ENCODE data around the gene C15orf62.
A peak's percentile ranks its signal among the peaks of the same experiment; 100 is the strongest.

The C15orf62 gene

GRCh38 chr15:40785814-40786213, 16.0 kb downstream of the C15orf62 start:
- Mint-ChIP-seq H3K36me3 (ENCODE audit: low read depth) (peaks cover 3% of the 10 kb centered on the region), H3K4me3 (no peak overlapping the region), H3K27ac (no peak overlapping the region), H3K27me3 (no peaks in the 10 kb centered on the region), H3K9me3 (no peaks in the 10 kb centered on the region), H3K4me1 (peaks cover 37% of the 10 kb centered on the region)
- no peak for ATAC-seq
- no peak for DNase-seq

GRCh38 chr15:40787344-40787841, 17.6 kb downstream of the C15orf62 start:
- peak overlapping the region; percentile 29 for H3K4me3 Mint-ChIP-seq

GRCh38 chr15:40787991-40788390, 18.2 kb downstream of the C15orf62 start:
- Mint-ChIP-seq H3K36me3 (ENCODE audit: low read depth) (peaks cover 6% of the 10 kb centered on the region), H3K9me3 (no peaks in the 10 kb centered on the region), H3K27ac (peak overlapping the region; percentile 37), H3K4me1 (peaks cover 35% of the 10 kb centered on the region), H3K4me3 (peak overlapping the region; percentile 29), H3K27me3 (no peaks in the 10 kb centered on the region)
- DNase-seq (no peak), ATAC-seq (no peak)

More at GRCh38 chr15:40787344-40787841, 17.6 kb downstream of the C15orf62 start:
- Mint-ChIP-seq H3K27me3 (no peaks in the 10 kb centered on the region), H3K9me3 (no peaks in the 10 kb centered on the region), H3K27ac (peak overlapping the region; percentile 37), H3K36me3 (ENCODE audit: low read depth) (peaks cover 4% of the 10 kb centered on the region), H3K4me1 (peaks cover 37% of the 10 kb centered on the region)
- peak; percentile 69 for DNase-seq
- peak; percentile 96 for ATAC-seq

GRCh38 chr15:40789119-40789518, 19.3 kb downstream of the C15orf62 start:
- Mint-ChIP-seq H3K9me3 (no peaks in the 10 kb centered on the region), H3K4me1 (peaks cover 46% of the 10 kb centered on the region), H3K4me3 (no peak overlapping the region), H3K36me3 (ENCODE audit: low read depth) (peaks cover 10% of the 10 kb centered on the region), H3K27ac (no peak overlapping the region), H3K27me3 (no peaks in the 10 kb centered on the region)
- ATAC-seq: no peak
- DNase-seq: no peak

GRCh38 chr15:40789999-40790398, 20.2 kb downstream of the C15orf62 start:
- H3K9me3 Mint-ChIP-seq: no peaks in the 10 kb centered on the region
- H3K36me3 Mint-ChIP-seq (ENCODE audit: low read depth): peaks cover 10% of the 10 kb centered on the region
- H3K4me3 Mint-ChIP-seq: no peak overlapping the region
- ATAC-seq (no peak), DNase-seq (no peak)
- H3K4me1 Mint-ChIP-seq: peaks cover 46% of the 10 kb centered on the region
- no peaks in the 10 kb centered on the region for H3K27me3 Mint-ChIP-seq
- no peak overlapping the region for H3K27ac Mint-ChIP-seq

- H3K27me3 Mint-ChIP-seq: no peaks in the 10 kb centered on the region
- peaks cover 46% of the 10 kb centered on the region for H3K4me1 Mint-ChIP-seq
- peaks cover 10% of the 10 kb centered on the region for H3K36me3 Mint-ChIP-seq (ENCODE audit: low read depth)
- DNase-seq (no peak), ATAC-seq (no peak)
- H3K4me3 Mint-ChIP-seq: no peak overlapping the region
- no peak overlapping the region for H3K27ac Mint-ChIP-seq
- H3K9me3 Mint-ChIP-seq: no peaks in the 10 kb centered on the region
Observed at GRCh38 chr15:40790718-40791117, 20.9 kb downstream of the C15orf62 start.

- Mint-ChIP-seq H3K4me3 (no peak overlapping the region), H3K9me3 (no peaks in the 10 kb centered on the region), H3K27ac (no peak overlapping the region), H3K4me1 (peaks cover 37% of the 10 kb centered on the region), H3K27me3 (no peaks in the 10 kb centered on the region), H3K36me3 (ENCODE audit: low read depth) (peaks cover 10% of the 10 kb centered on the region)
- ATAC-seq: no peak
- no peak for DNase-seq
Observed at GRCh38 chr15:40792394-40792793, 22.6 kb downstream of the C15orf62 start.

- Mint-ChIP-seq H3K4me3 (no peak overlapping the region), H3K4me1 (peaks cover 35% of the 10 kb centered on the region), H3K27ac (peak overlapping the region; percentile 12), H3K36me3 (ENCODE audit: low read depth) (peaks cover 18% of the 10 kb centered on the region), H3K27me3 (no peaks in the 10 kb centered on the region), H3K9me3 (no peaks in the 10 kb centered on the region)
- ATAC-seq (peak; percentile 51), DNase-seq (no peak)
Observed at GRCh38 chr15:40793216-40793989, 23.6 kb downstream of the C15orf62 start.

- peaks cover 19% of the 10 kb centered on the region for H3K36me3 Mint-ChIP-seq (ENCODE audit: low read depth)
- ATAC-seq (no peak), DNase-seq (no peak)
- H3K4me1 Mint-ChIP-seq: peaks cover 35% of the 10 kb centered on the region
- H3K9me3 Mint-ChIP-seq: no peaks in the 10 kb centered on the region
- H3K27me3 Mint-ChIP-seq: no peaks in the 10 kb centered on the region
- no peak overlapping the region for H3K4me3 Mint-ChIP-seq
- H3K27ac Mint-ChIP-seq: no peak overlapping the region
Observed at GRCh38 chr15:40796041-40796440, 26.3 kb downstream of the C15orf62 start.

GRCh38 chr15:40796512-40796911, 26.7 kb downstream of the C15orf62 start:
- no peak for DNase-seq
- H3K4me3 Mint-ChIP-seq: no peak overlapping the region
- H3K27ac Mint-ChIP-seq: no peak overlapping the region
- H3K36me3 Mint-ChIP-seq (ENCODE audit: low read depth): peaks cover 19% of the 10 kb centered on the region
- peaks cover 38% of the 10 kb centered on the region for H3K4me1 Mint-ChIP-seq
- no peaks in the 10 kb centered on the region for H3K27me3 Mint-ChIP-seq
- ATAC-seq: no peak
- no peaks in the 10 kb centered on the region for H3K9me3 Mint-ChIP-seq

- no peak overlapping the region for H3K27ac Mint-ChIP-seq
- no peaks in the 10 kb centered on the region for H3K27me3 Mint-ChIP-seq
- H3K36me3 Mint-ChIP-seq (ENCODE audit: low read depth): peaks cover 17% of the 10 kb centered on the region
- DNase-seq: no peak
- no peak for ATAC-seq
- no peaks in the 10 kb centered on the region for H3K9me3 Mint-ChIP-seq
- H3K4me3 Mint-ChIP-seq: no peak overlapping the region
- peaks cover 36% of the 10 kb centered on the region for H3K4me1 Mint-ChIP-seq
Observed at GRCh38 chr15:40799523-40799922, 29.7 kb downstream of the C15orf62 start.

GRCh38 chr15:40803076-40803475, 33.3 kb downstream of the C15orf62 start:
- H3K27ac Mint-ChIP-seq: no peak overlapping the region
- H3K9me3 Mint-ChIP-seq: no peaks in the 10 kb centered on the region
- H3K4me1 Mint-ChIP-seq: peaks cover 36% of the 10 kb centered on the region
- peaks cover 17% of the 10 kb centered on the region for H3K36me3 Mint-ChIP-seq (ENCODE audit: low read depth)
- H3K4me3 Mint-ChIP-seq: no peak overlapping the region
- no peaks in the 10 kb centered on the region for H3K27me3 Mint-ChIP-seq
- no peak for DNase-seq
- no peak for ATAC-seq

- Mint-ChIP-seq H3K36me3 (ENCODE audit: low read depth) (peaks cover 14% of the 10 kb centered on the region), H3K4me3 (no peak overlapping the region), H3K27ac (no peak overlapping the region), H3K27me3 (no peaks in the 10 kb centered on the region), H3K4me1 (peaks cover 36% of the 10 kb centered on the region), H3K9me3 (no peaks in the 10 kb centered on the region)
- no peak for ATAC-seq
- DNase-seq: no peak
Observed at GRCh38 chr15:40803688-40804087, 33.9 kb downstream of the C15orf62 start.

GRCh38 chr15:40806672-40807027, 36.9 kb downstream of the C15orf62 start:
- peaks cover 28% of the 10 kb centered on the region for H3K4me1 Mint-ChIP-seq
- peak overlapping the region; percentile 92 for H3K4me3 Mint-ChIP-seq
- no peaks in the 10 kb centered on the region for H3K27me3 Mint-ChIP-seq
- peak overlapping the region; percentile 99 for H3K27ac Mint-ChIP-seq
- peaks cover 12% of the 10 kb centered on the region for H3K36me3 Mint-ChIP-seq (ENCODE audit: low read depth)
- ATAC-seq (no peak), DNase-seq (no peak)
- no peaks in the 10 kb centered on the region for H3K9me3 Mint-ChIP-seq

GRCh38 chr15:40807028-40807887, 37.5 kb downstream of the C15orf62 start, which contains the start of the genes DNAJC17 and ZFYVE19:
DNAJC17 (minus strand) TSS chr15:40807473; CDS start chr15:40807446, 27 bp downstream.
ZFYVE19 (plus strand) TSS chr15:40807089; CDS start chr15:40807590, 501 bp downstream.
- Mint-ChIP-seq H3K4me1 (peaks cover 24% of the 10 kb centered on the region), H3K27ac (peak within 1 kb of the TSS; percentile 99), H3K36me3 (ENCODE audit: low read depth) (peaks cover 9% of the 10 kb centered on the region), H3K9me3 (no peaks in the 10 kb centered on the region), H3K27me3 (no peaks in the 10 kb centered on the region), H3K4me3 (peak within 1 kb of the TSS; percentile 92)
- ATAC-seq (peak; percentile 99), DNase-seq (peak; percentile 96)

Data from activated naive CD8-positive, alpha-beta T cell treated with anti-CD3 and anti-CD28 coated beads, Interleukin-2, amount 50 U/mL, for 24 hours (primary cell).